GM12872 (cell line): ENCODE results near the gene MYO19.

Experiments used
- CTCF ChIP-seq: IDR thresholded peaks from 3 replicates; pipeline ENCODE4 v1.5.1; 2011; ENCODE audit warnings: low read depth, mild to moderate bottlenecking, low read length, moderate library complexity; ENCODE audit not compliant: insufficient read depth

MYO19 gene

DNA sequence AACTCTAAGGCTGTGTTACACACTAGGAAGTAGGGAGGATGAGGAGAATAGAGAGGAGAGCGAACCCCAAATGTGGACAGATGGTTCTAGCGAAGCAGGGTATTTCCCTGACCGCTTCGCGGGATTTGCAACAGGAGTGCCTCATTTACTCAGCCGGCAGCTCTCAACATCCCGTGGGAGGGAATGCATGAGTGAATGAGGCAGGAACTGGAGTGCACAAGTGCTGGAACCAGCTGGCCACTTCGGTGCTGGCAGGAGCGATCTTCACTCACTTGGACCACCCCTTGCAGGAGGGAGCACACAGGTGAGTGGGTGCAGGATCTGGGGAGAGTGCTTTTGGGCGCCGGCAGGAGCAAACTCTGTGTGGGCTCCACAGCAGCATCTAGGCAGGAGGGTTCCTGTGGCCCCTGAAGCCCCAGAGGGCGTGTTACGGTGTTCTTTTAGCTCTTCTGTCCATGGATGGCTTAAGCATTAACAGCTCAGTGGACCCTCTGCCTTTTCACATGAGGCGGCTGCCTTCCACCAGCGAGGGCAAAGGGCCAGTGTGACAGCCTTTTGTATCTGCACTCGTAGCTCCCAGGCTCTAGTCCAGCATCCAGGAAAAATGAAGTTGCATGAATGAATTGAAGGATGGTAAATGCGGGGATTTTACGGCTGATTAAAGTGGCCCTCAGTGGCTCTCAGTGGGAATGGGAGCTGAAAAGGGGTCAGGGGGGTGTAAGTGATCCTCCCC, 65.6 kb downstream of the MYO19 start:
- TF ChIP-seq CTCF = no peak

- no peak for TF ChIP-seq CTCF
These were observed 69.9 kb downstream of the MYO19 start for GRCh38 chr17:36464765-36465088.

DNA sequence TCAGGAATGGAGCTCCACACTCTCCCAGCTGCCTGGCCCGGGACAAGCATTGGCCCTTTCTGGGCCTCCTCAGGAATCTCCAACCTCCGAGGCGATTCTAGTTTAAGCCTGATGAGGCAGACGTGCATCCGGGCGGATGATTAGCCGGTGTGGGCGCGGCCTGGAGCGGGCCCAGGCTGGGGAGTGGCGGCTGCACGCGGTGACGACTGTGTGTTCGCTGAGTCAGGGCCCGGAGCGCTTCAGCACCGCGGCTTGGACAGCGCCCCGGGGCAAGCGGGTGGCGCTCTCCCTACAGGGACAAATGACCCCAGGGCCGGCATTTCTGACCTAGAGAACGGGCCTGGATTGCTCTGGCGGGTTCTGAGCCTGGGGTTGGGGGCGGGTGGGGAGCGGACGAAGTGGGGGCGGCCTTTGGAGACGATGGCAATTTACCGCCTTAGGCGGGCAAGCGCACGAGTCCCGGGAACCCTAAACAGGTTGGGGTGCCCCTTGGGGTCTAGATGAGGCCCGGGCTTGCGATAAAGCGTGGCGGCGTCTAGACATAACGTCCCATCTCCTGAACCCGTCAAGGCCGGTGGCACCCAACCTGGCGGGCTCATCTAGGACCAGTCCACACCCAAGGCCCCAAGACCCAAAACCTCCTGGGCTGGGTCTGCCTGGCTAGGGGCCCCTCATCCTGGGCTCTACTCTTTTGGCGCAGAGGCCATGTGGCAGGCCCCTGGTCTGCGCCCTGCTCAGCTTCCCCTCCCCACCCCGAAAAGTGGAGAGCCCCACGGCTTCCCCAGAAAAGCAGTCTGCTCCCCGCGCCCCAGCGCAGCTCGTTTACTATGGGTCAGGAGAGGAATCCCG, 70.5 kb downstream of the MYO19 start:
- TF ChIP-seq CTCF = no peak

- TF ChIP-seq CTCF = no peak
These were observed 73.1 kb downstream of the MYO19 start for GRCh38 chr17:36461330-36462110.

GRCh38 chr17:36460265-36460937, 74.3 kb downstream of the MYO19 start:
- TF ChIP-seq CTCF = no peak

- no peak for TF ChIP-seq CTCF
These were observed 75.1 kb downstream of the MYO19 start for GRCh38 chr17:36459601-36460000.

GRCh38 chr17:36459045-36459444, 75.6 kb downstream of the MYO19 start:
- TF ChIP-seq CTCF = no peak
